GOT3 (cell line): ENCODE results near the gene NOP16.

Source experiments
- DNase-seq: peaks from one replicate; lab custom pipeline; 2025; ENCODE audit warnings: mixed read lengths; lab: John Stamatoyannopoulos, UW

NOP16 gene

GRCh38 chr5:176360894-176361436 lies 27.4 kb downstream of the NOP16 start:
- DNase-seq, result no peak

- no peak for DNase-seq
Observed at GRCh38 chr5:176359658-176360057, 28.7 kb downstream of the NOP16 start.

- DNase-seq, result no peak
Observed at GRCh38 chr5:176356179-176356566, 32.2 kb downstream of the NOP16 start.

GRCh38 chr5:176355400-176356178 lies 32.8 kb downstream of the NOP16 start:
- no peak for DNase-seq

- no peak for DNase-seq
Observed at GRCh38 chr5:176353533-176353932, 34.9 kb downstream of the NOP16 start.

GRCh38 chr5:176352116-176352878 lies 36.1 kb downstream of the NOP16 start:
- DNase-seq, result no peak

GRCh38 chr5:176350416-176350815 lies 38.0 kb downstream of the NOP16 start:
- no peak for DNase-seq

GRCh38 chr5:176342766-176343458 lies 45.5 kb downstream of the NOP16 start:
- no peak for DNase-seq

GRCh38 chr5:176342158-176342483 lies 46.3 kb downstream of the NOP16 start:
- DNase-seq, result no peak

GRCh38 chr5:176341325-176342157 lies 46.9 kb downstream of the NOP16 start:
- DNase-seq, result no peak

GRCh38 chr5:176339304-176339703 lies 49.1 kb downstream of the NOP16 start:
- DNase-seq, result no peak

GRCh38 chr5:176337913-176338312 lies 50.5 kb downstream of the NOP16 start:
- DNase-seq, result no peak

GRCh38 chr5:176334031-176334770 lies 54.2 kb downstream of the NOP16 start:
- DNase-seq, result no peak
